ENCODE measurements around the gene NPIPA3.
"Not testable (repeated sequence)": the region's sequence is repeated elsewhere in the genome, so short reads cannot be mapped to it uniquely, and the experiment has no call there.

The NPIPA3 gene

GRCh38 chr16:14677627-14678026 lies 25.6 kb upstream of the NPIPA3 start:
- no peak overlapping the region for H3K4me3 ChIP-seq (ENCODE audit: low read depth, low read length)
- TF ChIP-seq CTCF (IDR thresholded peaks at IDR 0.05; ENCODE audit: borderline replicate concordance, insufficient read depth, low read depth, low read length) = no peak

- TF ChIP-seq CTCF (IDR thresholded peaks at IDR 0.05; ENCODE audit: borderline replicate concordance, insufficient read depth, low read depth, low read length) = no peak
- no peak overlapping the region for H3K4me3 ChIP-seq (ENCODE audit: low read depth, low read length)
Measured at GRCh38 chr16:14678748-14679497, 24.3 kb upstream of the NPIPA3 start.

- not testable (repeated sequence) for H3K4me3 ChIP-seq (ENCODE audit: low read depth, low read length)
Measured at GRCh38 chr16:14680396-14680795, 22.8 kb upstream of the NPIPA3 start.

- no peak overlapping the region for H3K4me3 ChIP-seq (ENCODE audit: low read depth, low read length)
- no peak for TF ChIP-seq CTCF (IDR thresholded peaks at IDR 0.05; ENCODE audit: borderline replicate concordance, insufficient read depth, low read depth, low read length)
Measured at GRCh38 chr16:14681115-14681514, 22.1 kb upstream of the NPIPA3 start.

- no peak overlapping the region for H3K4me3 ChIP-seq (ENCODE audit: low read depth, low read length)
- TF ChIP-seq CTCF (IDR thresholded peaks at IDR 0.05; ENCODE audit: borderline replicate concordance, insufficient read depth, low read depth, low read length) = no peak
Measured at GRCh38 chr16:14682121-14682520, 21.1 kb upstream of the NPIPA3 start.

GRCh38 chr16:14685870-14686793 lies 17.1 kb upstream of the NPIPA3 start:
- H3K4me3 ChIP-seq (ENCODE audit: low read depth, low read length) = not testable (repeated sequence)

- H3K4me3 ChIP-seq (ENCODE audit: low read depth, low read length) = not testable (repeated sequence)
Measured at GRCh38 chr16:14694129-14694528, 9.1 kb upstream of the NPIPA3 start, which contains the start of gene PLA2G10. Gene PLA2G10 (minus strand): TSS chr16:14694308. CDS start chr16:14694229, 79 bp downstream.

- not testable (repeated sequence) for H3K4me3 ChIP-seq (ENCODE audit: low read depth, low read length)
Measured at GRCh38 chr16:14701859-14702258, 1.4 kb upstream of the NPIPA3 start.

GRCh38 chr16:14702672-14703071 lies 539 bp upstream of the NPIPA3 start:
- not testable (repeated sequence) for H3K4me3 ChIP-seq (ENCODE audit: low read depth, low read length)

GRCh38 chr16:14733233-14733632 lies 30.0 kb downstream of the NPIPA3 start:
- not testable (repeated sequence) for H3K4me3 ChIP-seq (ENCODE audit: low read depth, low read length)

GRCh38 chr16:14740832-14741385 lies 37.7 kb downstream of the NPIPA3 start:
- H3K4me3 ChIP-seq (ENCODE audit: low read depth, low read length) = not testable (repeated sequence)

GRCh38 chr16:14741794-14742193 lies 38.6 kb downstream of the NPIPA3 start:
- H3K4me3 ChIP-seq (ENCODE audit: low read depth, low read length) = not testable (repeated sequence)

- H3K4me3 ChIP-seq (ENCODE audit: low read depth, low read length) = not testable (repeated sequence)
Measured at GRCh38 chr16:14742273-14743128, 39.3 kb downstream of the NPIPA3 start, which contains the start of gene NPIPA2. Gene NPIPA2 (plus strand): TSS chr16:14742533. CDS start chr16:14748066, 5,533 bp downstream.

Measured in GM12875 (cell line).